Melanocyte of skin (primary cell): ENCODE measurements around the gene TTLL7. TPM values are rescaled to one million over a fixed set of nuclear protein-coding genes. Genes with fewer than 3 reads are reported as not detected.

Experiments
- total RNA-seq, 2 donors: library from RNA; depleted of rRNA; stranded (reverse); fragments of >200 nt; gene quantifications; 2 replicates each; pipeline ENCODE4 v1.2.3, GENCODE V29; 2012

TTLL7 gene, protein sequence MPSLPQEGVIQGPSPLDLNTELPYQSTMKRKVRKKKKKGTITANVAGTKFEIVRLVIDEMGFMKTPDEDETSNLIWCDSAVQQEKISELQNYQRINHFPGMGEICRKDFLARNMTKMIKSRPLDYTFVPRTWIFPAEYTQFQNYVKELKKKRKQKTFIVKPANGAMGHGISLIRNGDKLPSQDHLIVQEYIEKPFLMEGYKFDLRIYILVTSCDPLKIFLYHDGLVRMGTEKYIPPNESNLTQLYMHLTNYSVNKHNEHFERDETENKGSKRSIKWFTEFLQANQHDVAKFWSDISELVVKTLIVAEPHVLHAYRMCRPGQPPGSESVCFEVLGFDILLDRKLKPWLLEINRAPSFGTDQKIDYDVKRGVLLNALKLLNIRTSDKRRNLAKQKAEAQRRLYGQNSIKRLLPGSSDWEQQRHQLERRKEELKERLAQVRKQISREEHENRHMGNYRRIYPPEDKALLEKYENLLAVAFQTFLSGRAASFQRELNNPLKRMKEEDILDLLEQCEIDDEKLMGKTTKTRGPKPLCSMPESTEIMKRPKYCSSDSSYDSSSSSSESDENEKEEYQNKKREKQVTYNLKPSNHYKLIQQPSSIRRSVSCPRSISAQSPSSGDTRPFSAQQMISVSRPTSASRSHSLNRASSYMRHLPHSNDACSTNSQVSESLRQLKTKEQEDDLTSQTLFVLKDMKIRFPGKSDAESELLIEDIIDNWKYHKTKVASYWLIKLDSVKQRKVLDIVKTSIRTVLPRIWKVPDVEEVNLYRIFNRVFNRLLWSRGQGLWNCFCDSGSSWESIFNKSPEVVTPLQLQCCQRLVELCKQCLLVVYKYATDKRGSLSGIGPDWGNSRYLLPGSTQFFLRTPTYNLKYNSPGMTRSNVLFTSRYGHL
- total RNA-seq = 10 to 100 TPM; 12.3 to 17.2 TPM

DNA sequence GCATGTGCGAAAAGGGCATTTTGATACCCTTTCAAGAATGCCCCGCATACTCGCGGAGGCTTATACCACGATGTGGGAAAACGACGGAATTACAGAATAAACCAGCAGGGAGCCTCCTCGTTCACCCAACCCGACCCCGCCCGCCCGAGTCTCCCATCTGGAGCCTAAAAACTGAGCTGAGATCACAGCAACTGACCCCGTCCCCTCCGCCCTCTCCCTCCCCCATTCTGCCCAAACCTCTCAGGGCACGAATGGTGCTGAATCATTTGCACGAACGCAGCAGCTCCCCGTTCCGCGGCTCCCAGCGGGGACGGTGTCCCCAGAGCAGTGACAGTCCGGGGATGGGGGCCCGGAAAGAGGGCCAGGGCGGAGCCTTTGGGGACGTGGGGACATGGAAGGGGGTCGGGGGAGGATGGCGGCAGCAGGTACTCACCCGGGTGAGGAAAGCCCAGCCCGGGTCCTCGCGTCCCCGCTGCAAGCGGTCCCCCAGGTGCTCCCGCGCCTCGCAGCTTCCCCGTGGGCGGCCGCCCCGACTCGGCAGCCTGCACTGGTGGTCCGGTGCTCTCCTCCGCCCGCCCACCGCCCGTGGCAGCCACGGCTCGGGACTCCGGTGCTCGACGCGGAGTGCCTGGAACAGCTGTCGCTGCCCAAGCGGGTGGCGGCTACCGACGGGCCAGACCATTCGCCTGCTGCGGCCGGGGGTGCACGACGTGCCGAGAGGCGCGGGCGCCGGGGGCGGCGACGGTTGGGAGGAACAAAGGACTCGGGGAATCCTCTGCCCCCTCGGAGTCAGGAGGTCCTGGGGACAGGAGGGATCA, at the start of gene TTLL7:
TSS of gene TTLL7 (minus strand) at position 635 of the 818 bp plus-strand sequence. CDS start 46,921 bp downstream, outside the sequence.

Other genes starting within 250 kb of the TTLL7 start
- 10 to 100 TPM; 16.2 to 22.6 TPM for gene PRKACB, start 145.1 kb upstream of the TTLL7 start, total RNA-seq